Measurements from ENCODE around the gene NSUN2. TPM values are rescaled to one million over a fixed set of nuclear protein-coding genes. Genes with fewer than 3 reads are reported as not detected.

Gene NSUN2
- total RNA-seq, 1 donor from 2014 or later: 93.3 TPM

GRCh38 chr5:6611334-6612256, 21.2 kb downstream of the NSUN2 start:
- DNase-seq: no peak
- POLR2A ChIA-PET: interaction anchor here (0.9 kb wide), 1 partner anchor 101 kb away, joined by 5 read pairs; the partner anchor contains the start of gene TENT4A
- H3K27me3 Mint-ChIP-seq: no peaks in the 10 kb centered on the region
- no peaks in the 10 kb centered on the region for H3K9me3 Mint-ChIP-seq
- no peak for ATAC-seq (ENCODE audit: low read depth)
- peaks cover 99% of the 10 kb centered on the region for H3K36me3 Mint-ChIP-seq (ENCODE audit: low read depth)
- H3K27ac Mint-ChIP-seq: no peak overlapping the region
- intact Hi-C loops (cut with micrococcal nuclease): no loop called here
- TF ChIP-seq CTCF (IDR thresholded peaks at IDR 0.05): no peak
- peaks cover 3% of the 10 kb centered on the region for H3K4me1 Mint-ChIP-seq
- CTCF ChIA-PET: no interaction called here
- no peak overlapping the region for H3K4me3 Mint-ChIP-seq

- intact Hi-C loops (cut with micrococcal nuclease): no loop called here
- H3K9me3 Mint-ChIP-seq: no peaks in the 10 kb centered on the region
- CTCF ChIA-PET: no interaction called here
- no peaks in the 10 kb centered on the region for H3K27me3 Mint-ChIP-seq
- no peak overlapping the region for H3K4me3 Mint-ChIP-seq
- H3K36me3 Mint-ChIP-seq (ENCODE audit: low read depth): peaks cover 98% of the 10 kb centered on the region
- ATAC-seq (ENCODE audit: low read depth): no peak
- no peaks in the 10 kb centered on the region for H3K4me1 Mint-ChIP-seq
- DNase-seq: no peak
- H3K27ac Mint-ChIP-seq: no peak overlapping the region
- TF ChIP-seq CTCF (IDR thresholded peaks at IDR 0.05): no peak
- POLR2A ChIA-PET: no interaction called here
Measured at GRCh38 chr5:6608016-6608415, 24.8 kb downstream of the NSUN2 start.

GRCh38 chr5:6607559-6607936, 25.3 kb downstream of the NSUN2 start:
- no peak for ATAC-seq (ENCODE audit: low read depth)
- ChIA-PET CTCF (interaction anchor here (0.7 kb wide), 1 partner anchor 138 kb away, joined by 3 read pairs; no protein-coding TSS in a partner anchor), POLR2A (no interaction called here)
- H3K9me3 Mint-ChIP-seq: no peaks in the 10 kb centered on the region
- DNase-seq: no peak
- H3K27me3 Mint-ChIP-seq: no peaks in the 10 kb centered on the region
- H3K4me3 Mint-ChIP-seq: no peak overlapping the region
- TF ChIP-seq CTCF (IDR thresholded peaks at IDR 0.05): no peak
- intact Hi-C loops (cut with micrococcal nuclease): no loop called here
- no peak overlapping the region for H3K27ac Mint-ChIP-seq
- no peaks in the 10 kb centered on the region for H3K4me1 Mint-ChIP-seq
- peaks cover 98% of the 10 kb centered on the region for H3K36me3 Mint-ChIP-seq (ENCODE audit: low read depth)

- no peak overlapping the region for H3K27ac Mint-ChIP-seq
- H3K4me1 Mint-ChIP-seq: no peaks in the 10 kb centered on the region
- DNase-seq (no peak), ATAC-seq (ENCODE audit: low read depth) (no peak)
- no peak overlapping the region for H3K4me3 Mint-ChIP-seq
- ChIA-PET CTCF (interaction anchor here (0.7 kb wide), 1 partner anchor 138 kb away, joined by 3 read pairs; no protein-coding TSS in a partner anchor), POLR2A (no interaction called here)
- no peaks in the 10 kb centered on the region for H3K27me3 Mint-ChIP-seq
- peaks cover 98% of the 10 kb centered on the region for H3K36me3 Mint-ChIP-seq (ENCODE audit: low read depth)
- TF ChIP-seq CTCF (IDR thresholded peaks at IDR 0.05): no peak
- intact Hi-C loops (cut with micrococcal nuclease): no loop called here
- no peaks in the 10 kb centered on the region for H3K9me3 Mint-ChIP-seq
Measured at GRCh38 chr5:6606884-6607558, 25.8 kb downstream of the NSUN2 start.

- POLR2A ChIA-PET: no interaction called here
- H3K27me3 Mint-ChIP-seq: no peaks in the 10 kb centered on the region
- H3K27ac Mint-ChIP-seq: no peak overlapping the region
- ATAC-seq (ENCODE audit: low read depth) (no peak), DNase-seq (no peak)
- no peaks in the 10 kb centered on the region for H3K4me1 Mint-ChIP-seq
- no peaks in the 10 kb centered on the region for H3K9me3 Mint-ChIP-seq
- TF ChIP-seq CTCF (IDR thresholded peaks at IDR 0.05): no peak
- intact Hi-C loops (cut with micrococcal nuclease): no loop called here
- H3K4me3 Mint-ChIP-seq: no peak overlapping the region
- CTCF ChIA-PET: no interaction called here
- peaks cover 98% of the 10 kb centered on the region for H3K36me3 Mint-ChIP-seq (ENCODE audit: low read depth)
Measured at GRCh38 chr5:6604946-6605345, 27.9 kb downstream of the NSUN2 start.
